Stimulated activated CD4-positive, alpha-beta T cell treated with anti-CD3 and anti-CD28 coated beads, Interleukin-4, amount 100 ng/mL, for 48 hours (primary cell): Measurements from ENCODE around the gene CRB2.
A peak's percentile ranks its signal among the peaks of the same experiment; 100 is the strongest.

ENCODE experiments used
- DNase-seq, 2 donors: peaks; one replicate each; pipeline ENCODE4 v3.0.0-alpha.2; 2020; ENCODE audit warnings: low read depth in 2 of 2

CRB2 gene

DNA sequence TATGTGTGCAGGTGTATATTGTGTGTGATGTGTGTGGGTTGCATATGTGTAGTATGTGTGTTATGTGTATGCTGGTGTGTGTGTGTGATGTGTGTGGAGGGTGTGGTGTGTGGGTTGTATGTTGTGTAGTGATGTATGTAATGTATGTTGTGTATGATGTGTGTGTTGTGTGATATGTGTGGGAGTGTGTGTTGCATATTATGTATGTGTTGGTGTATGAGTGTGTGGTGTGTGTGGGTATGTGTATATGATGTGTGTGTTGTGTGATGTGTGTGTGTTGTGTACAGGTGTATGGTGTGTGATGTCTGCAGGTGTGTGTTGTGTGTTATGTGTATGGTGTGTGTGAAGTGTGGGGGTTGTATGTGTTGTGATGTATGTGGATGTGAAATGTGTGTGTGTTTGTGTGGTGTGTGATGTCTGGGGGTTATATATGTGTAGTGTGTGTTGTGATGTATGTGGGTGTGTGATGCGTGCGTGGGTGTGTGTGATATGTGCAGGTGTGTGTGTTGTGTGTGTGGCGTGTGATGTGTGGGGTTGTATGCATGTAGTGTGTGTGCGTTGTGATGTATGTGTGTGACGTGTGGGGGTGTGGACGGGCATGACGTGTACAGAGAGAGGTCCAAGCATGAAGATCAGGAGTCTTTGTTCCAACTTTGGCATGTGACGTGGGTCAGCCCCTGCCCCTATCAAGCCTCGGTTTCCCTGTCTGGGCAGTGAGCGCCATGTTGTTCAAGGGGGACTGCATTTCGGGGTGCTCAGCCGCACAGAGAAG is 8.5 kb upstream of the CRB2 start:
- DNase-seq: no peak

DNA sequence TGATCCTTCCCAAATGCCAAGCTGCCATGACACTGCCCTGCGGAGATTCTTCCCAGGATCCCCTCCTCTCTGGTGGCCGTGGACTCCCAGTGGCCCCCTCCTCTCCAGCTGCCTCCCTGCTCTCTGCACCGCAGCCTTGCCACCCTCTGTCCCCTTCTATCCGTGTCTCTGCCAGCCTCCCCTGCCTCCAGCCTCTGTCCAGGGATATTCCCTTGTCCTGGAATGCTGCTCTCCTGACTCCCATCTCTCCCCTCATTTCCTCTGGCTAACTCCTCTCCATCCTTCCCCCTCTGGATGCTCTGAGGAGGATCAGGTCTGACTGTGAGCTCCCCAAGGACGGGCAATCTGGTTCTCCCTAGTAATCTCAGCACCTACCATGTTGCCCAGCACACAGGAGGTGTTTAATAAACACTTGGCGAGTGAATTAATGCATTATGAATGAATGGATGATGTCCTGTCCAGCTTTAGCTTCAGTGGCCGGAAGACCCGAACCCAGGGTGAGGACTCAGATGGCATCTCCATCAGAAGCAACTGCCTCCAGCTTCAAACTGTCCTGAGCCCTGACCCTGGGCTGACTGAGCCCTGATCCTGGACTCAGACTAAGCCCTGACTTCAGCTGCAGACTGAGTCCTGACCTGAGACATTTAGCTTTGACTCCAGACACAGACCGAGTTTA is 7.5 kb upstream of the CRB2 start:
- no peak for DNase-seq

DNA sequence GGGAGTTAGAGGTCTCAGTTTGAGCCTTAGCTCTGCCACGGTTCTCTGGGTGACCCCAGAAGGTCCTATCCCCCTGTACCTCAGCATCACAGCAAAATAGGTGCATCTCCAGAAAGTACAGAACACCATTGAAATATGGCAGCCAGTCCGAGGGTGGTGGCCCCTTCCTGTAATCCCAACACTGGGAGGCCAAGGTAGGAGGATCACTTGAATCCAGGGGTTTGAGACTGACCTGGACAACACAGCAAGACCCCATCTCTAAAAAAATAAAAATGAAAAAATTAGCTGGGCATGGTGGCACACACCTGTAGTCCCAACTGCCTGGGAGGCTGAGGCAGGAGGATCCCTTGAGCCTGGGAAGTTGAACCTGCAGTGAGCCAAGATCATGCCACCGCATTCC is 7.0 kb upstream of the CRB2 start:
- DNase-seq: no peak

DNA sequence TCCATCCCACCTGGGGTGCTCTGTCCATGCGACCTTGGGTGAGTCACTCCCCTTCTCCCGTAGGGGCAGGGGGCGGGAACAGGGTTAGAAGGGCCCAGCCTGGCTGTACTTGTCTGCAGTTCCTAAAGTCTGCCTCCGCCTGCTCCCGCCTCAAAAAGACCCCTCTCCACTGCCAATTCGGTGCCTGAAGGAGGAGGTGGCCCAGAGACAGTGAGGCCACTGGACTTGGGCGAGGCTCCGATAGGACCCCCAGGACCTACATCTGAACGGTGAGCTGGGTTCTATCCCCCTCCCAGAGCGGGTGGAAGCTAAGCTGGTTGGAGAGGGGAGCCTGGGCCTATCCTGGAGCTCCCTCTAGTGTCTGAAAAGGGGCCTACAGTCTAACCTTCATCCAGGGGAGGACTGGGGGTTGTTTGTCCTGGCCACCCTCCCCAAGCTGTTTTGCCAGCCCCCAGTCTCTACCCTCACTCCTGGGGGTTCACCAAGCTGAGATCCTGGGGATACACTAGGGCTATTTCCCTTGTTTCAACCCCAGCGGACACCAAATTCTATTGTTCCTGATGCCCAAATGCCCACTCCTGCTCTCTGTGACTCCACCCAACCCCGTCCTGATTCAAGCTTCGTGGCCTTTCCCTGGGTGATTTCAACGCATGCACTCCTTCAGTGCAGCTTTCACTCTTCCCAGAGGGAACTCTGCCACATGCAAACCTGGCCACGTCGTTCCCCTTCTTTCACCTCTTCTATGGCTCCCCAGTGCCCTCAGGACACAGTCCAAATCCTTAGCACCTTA is 6.1 kb upstream of the CRB2 start:
- peak; percentile 52 to 58 for DNase-seq

DNA sequence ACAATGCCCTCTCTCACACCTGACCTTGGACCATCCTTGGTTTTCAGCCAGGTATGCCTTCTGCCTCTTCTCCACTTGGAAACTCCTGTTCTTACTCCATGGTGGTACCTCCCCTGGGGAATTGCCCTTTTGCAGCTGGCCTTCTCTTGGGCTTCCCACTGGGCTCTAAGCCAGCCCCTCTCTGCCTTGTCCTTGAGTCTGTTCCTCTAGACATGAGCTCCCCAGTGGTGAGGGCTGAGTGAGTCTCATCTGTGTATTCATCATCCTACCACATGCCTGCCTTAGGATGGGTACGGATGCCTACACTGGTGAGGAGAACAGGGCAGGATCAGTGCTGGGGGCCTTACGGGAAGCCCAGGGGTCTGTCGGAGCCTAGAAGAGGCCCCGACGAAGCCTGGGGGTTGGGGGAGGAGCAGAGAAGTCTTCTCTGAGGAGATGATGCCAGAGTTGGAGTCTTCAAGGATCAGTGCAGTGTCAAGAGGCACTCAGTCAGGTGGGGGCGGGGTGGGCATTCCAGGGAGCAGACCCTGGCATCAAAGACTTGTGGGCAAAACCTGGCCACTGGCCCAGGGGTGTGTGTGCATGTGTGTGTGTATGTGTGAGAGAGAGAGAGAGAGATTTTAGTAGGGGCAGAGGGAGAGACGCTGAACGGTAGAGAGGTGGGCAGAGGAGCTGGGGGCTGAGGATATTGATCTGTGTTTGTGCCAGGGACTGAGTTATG is 5.2 kb upstream of the CRB2 start:
- no peak for DNase-seq

DNA sequence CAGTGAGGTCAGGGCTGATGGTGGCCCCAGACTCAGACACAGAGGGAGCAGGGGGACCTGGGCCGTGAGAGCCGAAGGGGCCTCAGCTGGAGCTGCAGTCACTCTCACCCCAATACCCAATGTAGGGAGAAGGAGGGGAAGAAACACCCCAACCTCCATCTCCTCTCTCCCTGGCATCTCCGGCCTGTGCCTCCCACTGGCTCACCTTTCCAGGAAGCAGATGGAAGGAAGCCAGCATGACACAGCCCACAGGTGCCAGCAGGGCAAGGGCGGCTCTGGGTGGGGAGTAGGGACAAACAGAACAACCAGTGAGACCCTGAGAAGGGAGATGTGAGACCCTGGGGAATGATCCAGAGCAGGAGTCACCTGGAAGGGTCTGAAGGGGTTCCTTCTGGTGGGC is 3.0 kb upstream of the CRB2 start:
- no peak for DNase-seq

DNA sequence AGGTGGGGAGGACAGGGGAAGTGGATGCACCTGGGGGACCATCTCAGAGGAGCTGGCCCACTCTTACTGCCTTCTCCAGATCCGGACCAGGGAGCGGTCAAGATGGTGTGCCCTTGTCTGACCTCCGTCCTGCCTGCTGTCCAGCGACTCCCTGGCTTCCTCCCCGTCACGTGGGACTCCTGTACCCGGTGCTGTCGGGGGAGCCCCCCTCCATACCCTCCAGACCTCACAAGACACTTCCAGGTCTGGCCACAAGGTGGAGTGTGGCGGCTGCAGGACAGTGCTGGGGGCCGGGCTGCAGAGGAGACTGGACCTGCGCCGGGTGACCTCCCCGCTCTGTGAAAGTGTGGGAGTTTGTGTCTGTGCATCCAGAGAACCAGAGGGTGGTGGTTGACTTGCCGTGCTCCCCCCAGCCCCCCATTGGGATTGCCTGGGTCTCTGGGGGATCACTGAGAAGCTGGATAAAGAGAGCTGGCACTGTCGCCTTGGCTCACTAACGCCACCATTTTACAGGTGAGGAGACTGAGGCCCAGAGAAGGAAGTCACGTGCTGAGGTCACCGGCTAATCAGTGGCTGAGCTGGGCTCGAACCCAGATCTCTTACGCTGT is 1.9 kb upstream of the CRB2 start:
- peak; percentile 54 to 64 for DNase-seq

DNA sequence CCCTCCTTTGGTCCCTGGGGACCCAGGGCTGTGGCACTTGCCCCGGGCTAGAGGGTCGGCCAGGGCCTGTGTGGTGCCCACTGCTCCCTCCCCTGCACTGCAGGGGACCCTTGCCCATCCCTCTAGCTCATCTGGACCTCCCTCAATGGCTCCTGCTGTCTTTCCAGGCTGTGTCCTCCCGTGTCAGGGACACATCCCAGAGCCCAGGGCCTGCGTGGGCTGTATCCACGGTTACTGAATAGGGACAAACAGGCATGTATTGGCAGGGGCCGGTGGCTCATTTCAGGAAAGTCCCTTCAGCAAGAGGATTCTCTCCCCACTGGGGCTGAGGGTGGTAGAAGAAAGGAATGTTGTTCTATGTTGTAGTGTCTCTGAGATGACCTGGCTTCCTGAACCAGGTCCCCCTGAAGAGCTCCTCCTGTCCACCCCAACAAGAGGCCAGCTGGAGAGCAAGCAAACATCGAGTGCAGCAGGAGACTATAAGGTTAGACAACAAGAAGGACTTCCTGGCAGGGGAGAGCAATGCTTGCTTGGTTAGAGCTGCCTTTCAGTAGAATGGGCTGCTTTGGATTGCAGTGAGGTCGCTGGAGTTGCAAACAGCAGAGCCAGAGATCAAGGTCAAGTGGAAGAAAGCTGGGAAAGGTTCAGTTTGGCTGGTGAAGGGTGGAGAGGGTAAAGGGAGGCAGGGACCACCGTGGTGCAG is 1.0 kb upstream of the CRB2 start:
- no peak for DNase-seq

DNA sequence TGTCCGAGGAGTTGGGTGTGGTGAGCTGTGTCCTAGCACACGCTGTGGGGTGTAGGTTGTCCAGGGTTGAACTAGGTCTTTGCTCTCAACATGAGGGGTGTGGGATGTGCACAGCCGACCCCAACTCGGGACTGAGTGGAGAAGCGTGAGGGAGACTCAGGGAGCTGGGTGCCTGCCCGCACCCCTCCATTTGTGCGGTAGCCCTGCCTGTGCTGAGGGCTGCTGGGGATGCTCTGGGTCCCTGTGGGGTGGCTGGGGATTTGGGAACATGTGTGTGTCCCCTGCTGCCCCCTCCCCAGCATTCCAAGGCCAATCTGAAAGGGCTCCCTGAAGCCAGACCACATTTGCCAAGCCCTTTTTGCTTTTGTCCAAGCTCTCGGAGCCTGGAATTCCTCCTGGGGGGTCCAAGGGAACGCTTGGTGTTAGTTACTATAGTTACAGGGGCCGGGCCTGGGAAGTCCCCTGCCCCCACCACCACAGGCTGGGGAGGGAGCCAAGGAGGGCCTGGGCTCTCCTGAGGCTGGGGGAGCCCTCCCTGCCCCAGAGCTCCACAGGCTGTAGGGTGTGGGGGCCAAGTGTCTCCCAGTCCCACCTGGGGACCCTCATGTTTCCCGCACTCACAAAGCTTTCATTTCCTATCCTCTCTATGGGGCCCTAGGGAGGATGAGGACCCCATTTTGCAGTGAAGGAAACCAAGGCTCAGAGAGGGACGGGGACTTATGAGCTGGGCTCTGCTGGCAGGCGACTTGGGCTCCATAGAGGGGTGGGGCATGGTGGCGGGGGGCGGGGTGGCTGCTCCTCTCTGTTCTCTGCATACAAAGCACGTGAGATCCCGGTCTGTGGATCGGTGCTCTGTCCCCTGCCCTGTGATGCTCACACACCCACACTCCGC is 1.1 kb downstream of the CRB2 start:
- DNase-seq: no peak

DNA sequence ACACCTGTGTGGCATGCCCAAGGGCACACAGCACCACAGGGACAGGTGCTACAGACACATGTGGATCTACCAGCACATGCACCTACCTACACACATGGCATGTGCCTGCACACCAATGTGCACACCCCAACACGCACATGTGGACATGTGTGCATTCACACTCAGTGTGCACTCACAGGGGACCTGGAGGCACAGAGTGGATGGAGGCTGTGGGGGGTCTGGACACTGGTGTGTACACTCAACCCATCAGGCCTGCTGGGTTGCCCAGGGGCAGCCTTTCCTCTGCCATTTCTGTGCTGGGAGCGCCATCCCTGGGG is 1.7 kb downstream of the CRB2 start:
- DNase-seq: no peak

DNA sequence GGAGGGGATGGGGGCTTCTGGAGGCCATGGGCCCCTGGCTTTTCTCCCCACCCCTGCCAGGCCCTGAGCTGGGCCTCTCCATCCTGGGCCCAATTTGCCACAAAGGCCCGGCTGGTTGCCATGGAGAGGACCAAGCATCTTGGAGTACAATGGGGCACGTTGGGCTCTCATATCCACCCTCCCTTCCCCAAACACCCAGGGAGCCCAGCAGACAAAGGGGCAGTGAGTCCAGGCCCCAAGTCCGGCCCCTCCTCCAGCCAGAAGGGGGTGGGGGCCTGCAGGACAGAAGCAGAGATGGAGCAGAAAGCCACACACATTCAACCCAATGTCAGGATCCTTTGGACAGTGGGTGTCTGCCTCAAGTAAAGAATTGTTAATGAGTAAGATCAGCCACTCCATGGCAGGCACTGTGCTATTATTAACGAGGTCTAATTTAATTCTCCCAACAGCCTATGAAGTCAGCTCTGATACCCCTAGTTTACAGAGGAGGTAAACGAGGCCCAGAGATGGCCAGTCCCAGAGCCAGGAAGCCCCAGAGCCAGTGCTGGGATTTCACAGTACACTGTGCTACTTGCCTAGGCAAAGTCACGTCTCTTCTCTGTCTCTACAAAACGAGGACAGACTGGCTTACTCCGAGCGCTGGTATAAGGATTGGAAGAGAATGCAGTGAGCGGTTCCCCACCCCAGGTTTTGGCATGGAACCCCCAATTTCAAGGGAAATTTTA is 2.3 kb downstream of the CRB2 start:
- no peak for DNase-seq

DNA sequence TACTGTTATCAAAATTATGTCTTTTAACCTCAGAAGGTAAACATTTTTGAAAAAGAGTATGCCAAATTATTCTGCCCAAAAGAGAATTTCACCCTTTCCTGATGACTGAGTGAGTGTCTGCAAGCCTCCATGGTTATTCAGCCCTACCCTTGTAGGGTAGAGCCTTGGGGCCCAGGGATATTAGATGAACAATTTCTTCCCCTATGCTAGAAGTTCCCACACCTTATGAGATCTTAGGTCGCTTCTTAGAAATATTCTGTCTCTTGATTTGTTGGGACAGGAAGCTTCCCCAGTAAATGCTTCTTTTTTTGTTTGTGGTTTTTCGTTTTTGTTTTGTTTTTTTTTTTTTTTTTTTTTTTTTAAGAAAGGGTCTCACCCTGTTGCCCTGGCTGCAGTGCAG is 3.1 kb downstream of the CRB2 start:
- DNase-seq: no peak

DNA sequence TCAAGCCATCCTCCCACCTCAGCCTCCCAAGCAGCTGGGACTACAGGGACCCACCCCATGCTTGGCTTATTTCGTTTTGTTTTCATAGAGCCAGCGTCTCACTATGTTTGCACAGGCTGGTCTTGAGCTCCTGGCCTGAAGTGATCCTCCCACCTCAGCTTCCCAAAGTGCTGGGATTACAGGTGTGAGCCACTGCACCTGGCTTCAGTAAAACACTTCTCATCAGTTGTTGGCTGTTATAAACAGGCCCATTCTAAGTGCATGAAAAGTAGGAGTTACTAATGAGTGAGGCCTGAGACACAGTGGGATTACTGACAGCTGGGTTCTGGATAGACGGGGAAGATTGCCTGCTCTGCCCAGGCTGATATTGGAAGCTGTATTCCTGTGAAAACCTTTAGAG is 3.5 kb downstream of the CRB2 start:
- DNase-seq: no peak

DNA sequence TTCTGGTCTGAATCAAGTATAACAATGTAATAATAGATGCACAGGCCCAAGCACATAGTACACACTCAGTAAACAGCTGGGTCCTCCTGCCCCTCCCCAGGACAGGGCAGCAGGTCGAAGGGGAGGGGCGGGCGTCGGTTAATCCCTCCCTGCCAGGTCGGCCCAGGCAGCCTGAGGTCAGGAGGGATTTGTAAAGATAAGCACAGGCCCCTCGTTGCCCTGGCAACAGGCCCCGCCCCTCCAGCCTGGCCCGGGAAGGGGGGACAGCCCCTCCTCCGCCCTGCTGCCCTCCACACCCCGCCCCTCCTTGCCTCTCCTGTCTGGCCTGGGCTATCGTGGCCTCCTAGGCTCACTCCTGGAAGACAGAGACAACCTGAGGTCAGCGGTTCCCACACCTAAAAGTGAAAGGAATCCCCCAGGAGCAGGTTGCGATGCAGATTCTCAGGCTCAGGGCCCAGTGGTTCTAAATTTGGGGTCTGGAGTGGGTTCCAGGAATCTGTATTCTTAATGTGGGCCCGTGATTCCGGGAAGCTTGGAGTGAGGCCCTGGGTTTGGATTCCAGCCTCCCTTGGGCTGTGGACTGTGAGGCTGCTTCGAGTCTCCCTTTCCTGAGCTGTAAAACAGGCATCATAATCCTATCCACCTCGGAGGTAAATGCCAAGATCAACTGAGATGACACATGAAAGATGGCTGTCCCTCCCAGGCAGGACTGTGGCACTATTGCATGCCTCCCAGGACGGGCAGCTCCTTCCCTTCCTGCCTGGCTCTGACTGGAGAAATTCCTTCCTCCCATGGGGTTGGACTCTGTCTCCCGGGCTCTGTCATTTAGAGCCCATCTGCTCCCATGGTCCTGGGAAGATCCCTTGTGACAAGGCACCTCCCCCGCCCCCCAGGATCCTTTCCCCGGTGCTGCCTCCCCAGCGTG is 4.4 kb downstream of the CRB2 start:
- DNase-seq: peak in 1 of 2 donors; percentile 33

DNA sequence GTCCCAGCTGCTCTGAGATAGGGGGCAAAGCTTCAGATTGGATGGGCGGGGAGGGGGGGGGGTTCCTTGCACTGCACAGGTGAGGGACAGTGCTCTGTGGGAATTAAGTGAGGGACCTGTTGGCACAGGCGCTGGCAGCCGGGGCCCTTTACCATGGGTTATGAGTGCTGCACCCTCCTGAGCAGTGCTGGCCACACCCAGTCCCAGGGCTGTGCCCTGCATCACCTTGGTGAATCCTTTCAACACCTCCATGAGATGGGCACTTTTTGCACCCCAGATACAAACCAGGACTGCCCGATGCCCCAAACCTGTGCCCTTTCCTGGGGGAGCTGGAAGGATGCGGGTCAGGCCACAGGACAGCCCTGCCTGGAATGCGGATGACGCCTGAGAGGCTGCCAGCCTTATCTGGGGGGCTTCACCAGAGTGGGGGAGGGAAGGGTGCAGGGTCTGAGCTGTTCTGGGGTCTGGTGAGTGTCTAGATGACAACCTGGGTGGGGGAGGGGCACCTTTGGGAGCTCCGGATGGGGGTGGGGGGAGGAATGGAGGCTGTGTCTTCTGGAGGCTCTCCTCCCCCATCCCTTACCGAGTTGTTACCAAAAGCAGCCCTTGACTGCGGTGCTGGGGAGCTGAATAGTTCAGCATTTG is 5.2 kb downstream of the CRB2 start:
- DNase-seq: no peak

DNA sequence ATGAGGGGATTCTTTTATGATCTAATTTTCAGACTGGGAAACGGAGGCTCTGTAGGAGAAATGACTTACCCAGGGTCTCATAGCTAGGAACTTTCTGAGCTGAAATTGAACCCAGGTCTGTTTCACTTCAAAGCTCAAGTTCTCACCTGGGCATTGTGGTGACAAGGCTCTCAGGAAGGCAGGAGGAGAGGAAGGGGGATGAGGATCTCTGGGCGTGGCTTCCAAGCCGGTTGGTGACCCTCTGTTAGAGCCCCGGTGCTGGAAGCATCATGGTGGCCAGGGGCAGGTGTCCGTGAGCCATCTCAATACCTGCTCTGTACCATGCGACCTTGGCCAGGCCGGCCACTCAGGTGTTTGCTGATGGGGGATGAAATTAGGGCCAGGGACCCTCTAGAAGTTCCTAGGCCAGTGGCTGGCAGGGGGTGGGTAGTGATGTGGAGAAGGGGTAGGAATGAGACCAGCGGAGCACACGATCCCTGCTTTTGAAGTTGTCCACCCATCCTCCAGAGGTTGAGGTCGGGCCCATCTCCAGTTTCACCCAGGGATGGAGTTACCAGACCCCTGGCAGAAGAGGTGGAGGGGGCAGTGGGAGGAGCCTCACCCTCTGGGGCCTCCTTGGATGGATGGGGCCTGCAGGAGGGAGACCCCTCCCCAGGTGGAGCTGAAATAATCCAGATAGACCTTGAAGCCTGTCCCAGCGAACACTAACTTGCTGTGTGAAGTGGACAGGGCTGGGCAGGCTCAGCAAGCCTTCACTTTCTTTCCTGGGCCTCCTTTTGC is 5.9 kb downstream of the CRB2 start:
- DNase-seq: no peak

DNA sequence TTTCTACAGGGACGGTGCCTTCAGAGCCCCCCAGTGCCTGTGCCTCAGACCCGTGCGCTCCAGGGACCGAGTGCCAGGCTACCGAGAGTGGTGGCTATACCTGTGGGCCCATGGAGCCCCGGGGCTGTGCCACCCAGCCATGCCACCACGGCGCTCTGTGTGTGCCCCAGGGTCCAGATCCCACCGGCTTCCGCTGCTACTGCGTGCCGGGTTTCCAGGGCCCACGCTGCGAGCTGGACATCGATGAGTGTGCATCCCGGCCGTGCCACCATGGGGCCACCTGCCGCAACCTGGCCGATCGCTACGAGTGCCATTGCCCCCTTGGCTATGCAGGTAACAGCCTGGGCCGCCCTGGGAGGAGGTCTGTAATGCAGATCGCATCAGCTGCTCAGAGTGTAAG is 6.9 kb downstream of the CRB2 start:
- DNase-seq: no peak
